A549 (cell line): ENCODE measurements around the gene PGM5. TPM values are rescaled to one million over a fixed set of nuclear protein-coding genes. Genes with fewer than 3 reads are reported as not detected.

Experiments used
- ATAC-seq, 2 experiments: fragments of 200-7000 bp in 1 of 2; fragments of >200 bp in 1 of 2; cut with Nextera tagmentation in 1 of 2; cut with Tn5 transposase in 1 of 2; 3 replicates each; pipeline versions ENCODE4 v1.8.0 to v1.9.1; 2018 to 2020; ENCODE audit warnings: mild to moderate bottlenecking in 1 of 2, moderate library complexity in 1 of 2
- CTCF ChIA-PET: fragments of 300-600 bp; sonication (Branson Sonifier 250); formaldehyde crosslinking; extraction: SDS; loops from one replicate; lab custom pipeline; 2021; ENCODE audit warnings: antibody characterized with exemption, inconsistent platforms; lab: Yijun Ruan, JAX
- POLR2A ChIA-PET: fragments of 350-600 bp; formaldehyde crosslinking; extraction: SDS; loops from one replicate; lab custom pipeline; 2021; ENCODE audit warnings: antibody characterized with exemption, inconsistent platforms; lab: Yijun Ruan, JAX
- DNase-seq, 2 experiments: peaks; one replicate each; pipeline versions ENCODE4 v3.0.0 to v3.0.0-alpha.2; 2011 to 2016; ENCODE audit warnings: low read depth in 1 of 2, low spot score in 1 of 2
- FAIRE-seq: peaks from 2 replicates; lab custom pipeline; 2011; peaks lifted over from hg19 to GRCh38; lab: Jason Lieb, UNC
- H3K27ac ChIP-seq, 2 experiments: fragments of >200 bp; sonication (Bioruptor Twin); formaldehyde crosslinking; 3 replicates each; pipeline ENCODE4 v1.5.1; 2016 to 2017
- H3K4me1 ChIP-seq: fragments of >200 bp; sonication (Bioruptor Twin); formaldehyde crosslinking; 3 replicates; pipeline ENCODE4 v1.6.1; 2016
- H3K4me2 ChIP-seq: fragments of >200 bp; sonication (Bioruptor Twin); formaldehyde crosslinking; 3 replicates; pipeline ENCODE4 v1.6.1; 2016
- H3K4me3 ChIP-seq: fragments of >200 bp; sonication (Bioruptor Twin); formaldehyde crosslinking; 3 replicates; pipeline ENCODE4 v1.5.1; 2016
- H3K9me3 ChIP-seq: fragments of >200 bp; sonication (Bioruptor Twin); formaldehyde crosslinking; 3 replicates; pipeline ENCODE4 v1.6.1; 2016
- CBX8 ChIP-seq: fragments of 200-600 bp; sonication (generic); IDR thresholded peaks from 2 replicates; pipeline ENCODE4 v1.6.1; 2016
- EP300 ChIP-seq, 2 experiments: fragments of >200 bp; sonication (Bioruptor Twin); formaldehyde crosslinking; IDR thresholded peaks; 2 replicates in 1 of 2; 3 replicates in 1 of 2; pipeline ENCODE4 v1.6.1; 2016 to 2017
- ESRRA ChIP-seq: fragments of 150-350 bp; IDR thresholded peaks from 2 replicates; pipeline ENCODE4 v1.6.1; 2014; ENCODE audit warnings: mild to moderate bottlenecking, low read length, borderline replicate concordance
- FOSL2 ChIP-seq, 2 experiments: fragments of 450-650 bp in 1 of 2; fragments of >200 bp in 1 of 2; sonication (Bioruptor Twin) in 1 of 2; formaldehyde crosslinking; IDR thresholded peaks; 2 replicates each; pipeline versions ENCODE4 v1.5.0 to v1.6.1; 2016 to 2020; ENCODE audit warnings: mild to moderate bottlenecking in 1 of 2, moderate library complexity in 1 of 2
- HMGXB4 ChIP-seq: fragments of 250-450 bp; sonication (Bioruptor Pico); IDR thresholded peaks from 2 replicates; pipeline ENCODE4 v1.5.0; 2021; ENCODE audit warnings: mild to moderate bottlenecking, moderate library complexity, borderline replicate concordance
- KDM5A ChIP-seq: fragments of 200-600 bp; sonication (generic); IDR thresholded peaks from 2 replicates; pipeline ENCODE4 v1.6.1; 2016; ENCODE audit warnings: antibody characterized with exemption, mild to moderate bottlenecking
- MAFK ChIP-seq: fragments of 450-650 bp; IDR thresholded peaks from 2 replicates; pipeline ENCODE4 v1.6.1; 2014; ENCODE audit not compliant: partially characterized antibody
- RCOR1 ChIP-seq: fragments of 150-350 bp; IDR thresholded peaks from 2 replicates; pipeline ENCODE4 v1.6.1; 2014; ENCODE audit warnings: antibody characterized with exemption, low read length, low read depth
- REST ChIP-seq: fragments of 200-600 bp; sonication (generic); IDR thresholded peaks from 2 replicates; pipeline ENCODE4 v1.6.1; 2016; ENCODE audit warnings: antibody characterized with exemption, mild to moderate bottlenecking, moderate library complexity
- SREBF2 ChIP-seq: fragments of 450-650 bp; IDR thresholded peaks from 2 replicates; pipeline ENCODE4 v1.6.1; 2014; ENCODE audit warnings: mild to moderate bottlenecking, moderate library complexity
- ZC3H11A ChIP-seq: fragments of 450-650 bp; IDR thresholded peaks from 2 replicates; pipeline ENCODE4 v1.6.1; 2014; ENCODE audit warnings: antibody characterized with exemption, mild to moderate bottlenecking
- WGBS: methylation state at CpG from one replicate; pipeline ENCODE4 v1.1.6; 2017; ENCODE audit errors: missing lambda C conversion rate; 5-methylcytosine and 5-hydroxymethylcytosine counted together
- polyA plus RNA-seq, 4 experiments: library from polyadenylated mRNA; depleted of rRNA in 3 of 4; stranded (reverse); fragments of >200 nt; fragmentation: RNase III in 1 of 4; extraction: RNeasy Plus Mini Kit Qiagen cat#74134 plus additional on column Dnase treatment in 1 of 4; gene quantifications; 2 replicates in 3 of 4; 3 replicates in 1 of 4; pipeline ENCODE4 v1.2.3, GENCODE V29; 2011 to 2017
- TF ChIP-seq, protein P1 (sequence below): fragments of 250-450 bp; sonication (Bioruptor Pico); IDR thresholded peaks from 2 replicates; pipeline ENCODE4 v1.5.0; 2020; ENCODE audit warnings: low read depth, mild to moderate bottlenecking, moderate library complexity
- TF ChIP-seq, protein P2 (sequence below): IDR thresholded peaks from 2 replicates; pipeline ENCODE4 v1.6.1; 2012; ENCODE audit warnings: low read depth, borderline replicate concordance
- TF ChIP-seq, protein P3 (sequence below): fragments of >200 bp; sonication (Bioruptor Twin); formaldehyde crosslinking; IDR thresholded peaks from 2 replicates; pipeline ENCODE4 v1.6.1; 2016

The PGM5 gene
- polyA plus RNA-seq, 2 of the 4 experiments (the other 2 are of a cell fraction): 0.18 TPM; not detected in 1

DNA sequence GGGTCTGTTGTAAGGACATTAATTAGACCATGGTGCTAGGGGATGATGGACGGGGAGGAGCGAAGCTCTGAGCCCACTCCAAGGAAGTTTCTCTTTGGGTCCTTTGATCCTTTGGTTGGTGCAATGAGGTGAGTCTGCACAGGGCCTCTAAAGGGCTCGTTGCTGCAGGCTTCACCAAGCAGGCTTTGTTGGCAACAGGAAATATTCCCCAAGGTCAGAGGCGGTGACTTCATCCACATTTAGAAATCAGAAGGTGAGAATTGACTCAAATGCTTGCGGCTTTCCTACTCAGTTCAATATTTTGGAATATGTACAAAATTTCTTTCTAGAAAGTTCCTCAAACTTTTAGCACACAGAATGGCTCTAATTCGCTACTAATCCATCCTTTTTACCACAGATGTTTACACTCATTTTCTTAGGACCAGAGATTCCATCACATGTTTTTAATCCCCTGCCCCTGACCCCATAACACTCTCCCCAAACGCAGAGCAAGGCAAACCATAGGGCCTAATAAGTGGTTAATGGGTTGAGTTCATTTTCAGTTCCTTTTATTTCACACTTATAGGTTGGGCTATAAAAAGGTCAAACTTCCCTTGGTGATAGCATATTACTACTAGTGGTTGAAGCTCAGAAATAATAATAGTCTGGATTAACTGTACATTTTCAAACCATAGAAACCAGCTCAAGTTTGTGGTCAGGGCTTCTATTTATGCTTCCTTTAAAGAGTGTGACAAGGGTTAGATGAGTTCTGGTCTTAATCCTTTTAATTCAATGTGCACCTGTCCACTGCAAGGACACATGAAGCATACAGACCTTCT lies 221.6 kb downstream of the PGM5 start:
- POLR2A ChIA-PET: no interaction called here
- WGBS: 9% methylated on average over 7 of the region's 7 CpGs
- H3K4me3 ChIP-seq: no peak overlapping the region

More for the DNA sequence above, 221.6 kb downstream of the PGM5 start:
- CTCF ChIA-PET: interaction anchor here (1.0 to 1.2 kb wide), 2 partner anchors 10 to 151 kb away, joined by 3 read pairs; no protein-coding TSS in a partner anchor
- DNase-seq: no peak
- Histone ChIP-seq H3K4me2 (no peak overlapping the region), H3K4me1 (no peaks in the 10 kb centered on the region), H3K27ac (no peak overlapping the region), H3K9me3 (no peaks in the 10 kb centered on the region)
- no peak for FAIRE-seq
- no peak for ATAC-seq
- no peak for TF ChIP-seq MAFK
- TF ChIP-seq RCOR1: no peak
- no peak for TF ChIP-seq REST
- TF ChIP-seq HMGXB4 (CRISPR knock-in tag): no peak
- no peak for TF ChIP-seq ZC3H11A
- no peak for TF ChIP-seq CBX8
- TF ChIP-seq, protein P1, sequence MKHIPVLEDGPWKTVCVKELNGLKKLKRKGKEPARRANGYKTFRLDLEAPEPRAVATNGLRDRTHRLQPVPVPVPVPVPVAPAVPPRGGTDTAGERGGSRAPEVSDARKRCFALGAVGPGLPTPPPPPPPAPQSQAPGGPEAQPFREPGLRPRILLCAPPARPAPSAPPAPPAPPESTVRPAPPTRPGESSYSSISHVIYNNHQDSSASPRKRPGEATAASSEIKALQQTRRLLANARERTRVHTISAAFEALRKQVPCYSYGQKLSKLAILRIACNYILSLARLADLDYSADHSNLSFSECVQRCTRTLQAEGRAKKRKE (CRISPR knock-in tag): no peak
- TF ChIP-seq FOSL2 (IDR thresholded peaks at IDR 0.05): no peak
- TF ChIP-seq FOSL2 (CRISPR knock-in tag; IDR thresholded peaks at IDR 0.05): no peak
- no peak for TF ChIP-seq SREBF2
- TF ChIP-seq EP300 (IDR thresholded peaks at IDR 0.05): no peak
- TF ChIP-seq, protein P2, sequence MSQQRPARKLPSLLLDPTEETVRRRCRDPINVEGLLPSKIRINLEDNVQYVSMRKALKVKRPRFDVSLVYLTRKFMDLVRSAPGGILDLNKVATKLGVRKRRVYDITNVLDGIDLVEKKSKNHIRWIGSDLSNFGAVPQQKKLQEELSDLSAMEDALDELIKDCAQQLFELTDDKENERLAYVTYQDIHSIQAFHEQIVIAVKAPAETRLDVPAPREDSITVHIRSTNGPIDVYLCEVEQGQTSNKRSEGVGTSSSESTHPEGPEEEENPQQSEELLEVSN: no peak
- no peak for TF ChIP-seq ESRRA
- no peak for TF ChIP-seq KDM5A
- TF ChIP-seq, protein P3, sequence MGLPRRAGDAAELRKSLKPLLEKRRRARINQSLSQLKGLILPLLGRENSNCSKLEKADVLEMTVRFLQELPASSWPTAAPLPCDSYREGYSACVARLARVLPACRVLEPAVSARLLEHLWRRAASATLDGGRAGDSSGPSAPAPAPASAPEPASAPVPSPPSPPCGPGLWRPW: no peak
- TF ChIP-seq, all 56 proteins: peak for 0

Other genes starting within 250 kb of the PGM5 start
- gene ZNG1C, start 114.6 kb upstream of the PGM5 start, polyA plus RNA-seq (2011; rRNA removed): 44.3 and 95.5 TPM in 2 replicates
- gene ZNG1C, start 114.6 kb upstream of the PGM5 start, polyA plus RNA-seq (2017; fragmentation: RNase III; extraction: RNeasy Plus Mini Kit Qiagen cat#74134 plus additional on column Dnase treatment): 48.6 to 52.5 TPM (median 48.7 TPM) in 3 replicates
- gene FOXD4L3, start 53.7 kb upstream of the PGM5 start, polyA plus RNA-seq (2011; rRNA removed): not detected in 2 replicates
- gene FOXD4L3, start 53.7 kb upstream of the PGM5 start, polyA plus RNA-seq (2017; fragmentation: RNase III; extraction: RNeasy Plus Mini Kit Qiagen cat#74134 plus additional on column Dnase treatment): 0.06 to 0.12 TPM (median 0.07 TPM) in 3 replicates
- not detected in 2 replicates for gene TMEM252, start 184.3 kb downstream of the PGM5 start, polyA plus RNA-seq (2011; rRNA removed)
- gene TMEM252, start 184.3 kb downstream of the PGM5 start, polyA plus RNA-seq (2017; fragmentation: RNase III; extraction: RNeasy Plus Mini Kit Qiagen cat#74134 plus additional on column Dnase treatment): not detected in 3 replicates